Placental pericyte (primary cell): ENCODE data around the gene CFAP57. TPM values are rescaled to one million over a fixed set of nuclear protein-coding genes. Genes with fewer than 3 reads are reported as not detected.

Experiments used
- small RNA-seq: library from RNA; depleted of rRNA; stranded (forward); fragments of <200 nt; gene quantifications from one replicate; pipeline ENCODE3, GENCODE V24; 2012; ENCODE audit warnings: low replicate concordance
- total RNA-seq: library from RNA; depleted of rRNA; stranded (reverse); fragments of >200 nt; gene quantifications from 2 replicates; pipeline ENCODE4 v1.2.3, GENCODE V29; 2012

CFAP57 gene
- total RNA-seq: 0.14 and 0.44 TPM in 2 replicates

GRCh38 chr1:43171876-43172526 is at the start of gene CFAP57, which contains the start of gene EBNA1BP2:
TSS of gene CFAP57 (plus strand) at chr1:43172330. CDS start at chr1:43172754, 424 bp downstream.
TSS of gene EBNA1BP2 (minus strand) at chr1:43172290. CDS start at chr1:43172118, 172 bp downstream.

GRCh38 chr1:43269627-43270375 is 97.7 kb downstream of the CFAP57 start, which contains the start of gene TMEM125:
TSS of gene TMEM125 (plus strand) at chr1:43269983. CDS start at chr1:43272723, 2,740 bp downstream.

GRCh38 chr1:43285269-43285990 is 113.3 kb downstream of the CFAP57 start, which contains the start of gene C1orf210:
TSS of gene C1orf210 (minus strand) at chr1:43285581. CDS start at chr1:43283270, 2,311 bp downstream.

GRCh38 chr1:43300378-43301094 is 128.4 kb downstream of the CFAP57 start, which contains the start of gene TIE1:
TSS of gene TIE1 (plus strand) at chr1:43300982. CDS start at chr1:43301072, 90 bp downstream.

Small RNA genes within 50 kb of the gene (small RNA-seq; reads per million reads assigned to genes)
- not detected for gene RNA5SP46

Other genes with a start within 250 kb of the CFAP57 start
- gene SLC2A1, start 213.5 kb upstream of the CFAP57 start, total RNA-seq: 118 and 246 TPM in 2 replicates
- gene EBNA1BP2, start within 50 bp of the CFAP57 start, total RNA-seq: 118 and 127 TPM in 2 replicates
- gene TMEM125, start 97.7 kb downstream of the CFAP57 start, total RNA-seq: not detected in 2 replicates
- gene C1orf210, start 113.3 kb downstream of the CFAP57 start, total RNA-seq: not detected in 2 replicates
- 0.57 TPM in 1 of 2 replicates, not detected in the other for gene TIE1, start 128.7 kb downstream of the CFAP57 start, total RNA-seq
- gene MPL, start 165.5 kb downstream of the CFAP57 start, total RNA-seq: 0.86 TPM in 1 of 2 replicates, not detected in the other
- 3.7 and 179 TPM in 2 replicates for gene CDC20, start 186.7 kb downstream of the CFAP57 start, total RNA-seq
- gene ELOVL1, start 195.7 kb downstream of the CFAP57 start, total RNA-seq: 66.3 and 93.5 TPM in 2 replicates
- gene MED8, start 217.5 kb downstream of the CFAP57 start, total RNA-seq: 69.6 and 75.3 TPM in 2 replicates
- gene SZT2, start 217.6 kb downstream of the CFAP57 start, total RNA-seq: 32.8 and 46.4 TPM in 2 replicates